H1 (cell line): ENCODE results near the gene COL20A1. TPM values are rescaled to one million over a fixed set of nuclear protein-coding genes. Genes with fewer than 3 reads are reported as not detected.

ENCODE experiments used
- CTCF ChIA-PET: fragments of 300-600 bp; sonication (Branson Sonifier 250); formaldehyde crosslinking; loops from one replicate; lab custom pipeline; 2021; ENCODE audit not compliant: partially characterized antibody; lab: Charles Lee
- POLR2A ChIA-PET: fragments of 300-600 bp; sonication (Branson Sonifier 250); formaldehyde crosslinking; loops from one replicate; lab custom pipeline; 2021; ENCODE audit warnings: inconsistent platforms; ENCODE audit not compliant: partially characterized antibody; lab: Charles Lee
- DNase-seq, 2 experiments: peaks; one replicate each; pipeline versions ENCODE4 v3.0.0 to v3.0.0-alpha.2; 2010 to 2022; ENCODE audit warnings: low spot score in 2 of 2, low read depth in 1 of 2, mixed read lengths in 1 of 2
- FAIRE-seq: peaks from 2 replicates; lab custom pipeline; 2011; peaks lifted over from hg19 to GRCh38; lab: Jason Lieb, UNC
- H2AFZ ChIP-seq: 2 replicates; pipeline ENCODE4 v1.8.1; 2012; ENCODE audit warnings: low read length, inconsistent platforms
- H2AK5ac ChIP-seq: 2 replicates; pipeline ENCODE4 v1.6.1; 2013; ENCODE audit warnings: low read depth, low read length
- H2BK120ac ChIP-seq: replicated peaks from 2 replicates; pipeline ENCODE3; 2013; ENCODE audit warnings: low read depth, low read length, inconsistent platforms
- H2BK12ac ChIP-seq: 2 replicates; pipeline ENCODE4 v1.6.1; 2013; ENCODE audit warnings: low read depth, low read length
- H2BK15ac ChIP-seq: 2 replicates; pipeline ENCODE4 v1.6.1; 2013; ENCODE audit warnings: low read length
- H2BK20ac ChIP-seq: 2 replicates; pipeline ENCODE4 v1.6.1; 2013; ENCODE audit warnings: low read length
- H2BK5ac ChIP-seq: 2 replicates; pipeline ENCODE4 v1.6.1; 2013; ENCODE audit warnings: low read depth, low read length
- H3K14ac ChIP-seq: 2 replicates; pipeline ENCODE4 v1.6.1; 2013; ENCODE audit warnings: inconsistent platforms; ENCODE audit not compliant: insufficient read length
- H3K18ac ChIP-seq: 2 replicates; pipeline ENCODE4 v1.6.1; 2013; ENCODE audit warnings: low read length; ENCODE audit errors: extremely low read depth
- H3K23ac ChIP-seq: 2 replicates; pipeline ENCODE4 v1.6.1; 2013; ENCODE audit warnings: inconsistent platforms; ENCODE audit not compliant: insufficient read length
- H3K23me2 ChIP-seq: 2 replicates; pipeline ENCODE4 v1.6.1; 2013; ENCODE audit warnings: low read depth, low read length
- H3K27ac ChIP-seq: 2 replicates; pipeline ENCODE4 v1.6.1; 2011; ENCODE audit warnings: low read depth, low read length, inconsistent platforms
- H3K27me3 ChIP-seq, 4 experiments: replicated peaks in 1 of 4; 1 replicate in 1 of 4; 2 replicates in 3 of 4; pipeline versions ENCODE4 v1.6.1 to v1.8.1; 2011 to 2013; ENCODE audit warnings: low read length in 3 of 4, mild to moderate bottlenecking in 3 of 4, inconsistent platforms in 2 of 4, mixed read lengths in 2 of 4, moderate library complexity in 1 of 4; ENCODE audit not compliant: control insufficient read depth in 3 of 4, insufficient read depth in 3 of 4; ENCODE audit errors: extremely low read depth in 1 of 4
- H3K36me3 ChIP-seq, 4 experiments: 2 replicates each; pipeline versions ENCODE4 v1.6.1 to v1.8.1; 2011 to 2013; ENCODE audit warnings: mild to moderate bottlenecking in 4 of 4, low read length in 3 of 4, moderate library complexity in 2 of 4, control low read depth in 1 of 4, inconsistent platforms in 1 of 4; ENCODE audit not compliant: insufficient read depth in 4 of 4, control insufficient read depth in 2 of 4
- H3K4ac ChIP-seq: replicated peaks from 2 replicates; pipeline ENCODE3; 2013; ENCODE audit warnings: low read length, low read depth, mixed read lengths, inconsistent platforms; ENCODE audit not compliant: insufficient read length
- H3K4me1 ChIP-seq, 4 experiments: replicated peaks in 1 of 4; 1 replicate in 1 of 4; 2 replicates in 3 of 4; pipeline versions ENCODE4 v1.6.1 to v1.8.1; 2011 to 2013; ENCODE audit warnings: low read length in 3 of 4, inconsistent platforms in 2 of 4, mixed read lengths in 1 of 4; ENCODE audit not compliant: insufficient read depth in 4 of 4, control insufficient read depth in 3 of 4
- H3K4me2 ChIP-seq, 2 experiments: 2 replicates each; pipeline versions ENCODE4 v1.6.1 to v1.8.1; 2011 to 2013; ENCODE audit warnings: low read depth in 2 of 2, low read length in 2 of 2, control low read depth in 1 of 2, inconsistent platforms in 1 of 2, mild to moderate bottlenecking in 1 of 2; ENCODE audit not compliant: insufficient read depth in 1 of 2
- H3K4me3 ChIP-seq, 4 experiments: fragments of 200-600, 300-600 bp in 1 of 4; sonication (generic), shearing (Covaris generic), sonication (Bioruptor Twin) in 1 of 4; 2 replicates each; pipeline versions ENCODE4 v1.5.1 to v1.8.1; 2011 to 2016; ENCODE audit warnings: low read length in 4 of 4, low read depth in 3 of 4, control low read depth in 2 of 4, inconsistent platforms in 2 of 4, mild to moderate bottlenecking in 2 of 4, mixed read lengths in 1 of 4, moderate library complexity in 1 of 4; ENCODE audit not compliant: insufficient read depth in 2 of 4; ENCODE audit errors: extremely low read depth in 1 of 4
- H3K56ac ChIP-seq: replicated peaks from 2 replicates; pipeline ENCODE3; 2013; ENCODE audit warnings: low read depth, mild to moderate bottlenecking, mixed read lengths, low read length, inconsistent platforms; ENCODE audit not compliant: insufficient read length
- H3K79me1 ChIP-seq: 2 replicates; pipeline ENCODE4 v1.6.1; 2013; ENCODE audit warnings: low read depth, low read length, control low read depth
- H3K79me2 ChIP-seq, 2 experiments: 2 replicates each; pipeline versions ENCODE4 v1.6.1 to v1.8.1; 2012 to 2013; ENCODE audit warnings: low read length in 2 of 2, mild to moderate bottlenecking in 2 of 2, inconsistent platforms in 1 of 2; ENCODE audit not compliant: insufficient read depth in 2 of 2, control insufficient read depth in 1 of 2
- H3K9ac ChIP-seq, 4 experiments: replicated peaks in 1 of 4; 1 replicate in 1 of 4; 2 replicates in 3 of 4; pipeline versions ENCODE4 v1.6.1 to v1.8.1; 2011 to 2013; ENCODE audit warnings: low read depth in 3 of 4, low read length in 3 of 4, control low read depth in 2 of 4, mild to moderate bottlenecking in 2 of 4, moderate library complexity in 2 of 4, inconsistent platforms in 1 of 4; ENCODE audit errors: extremely low read depth in 1 of 4
- H3K9me3 ChIP-seq, 2 experiments: 2 replicates each; pipeline versions ENCODE4 v1.6.1 to v1.8.1; 2012 to 2013; ENCODE audit warnings: mild to moderate bottlenecking in 2 of 2, moderate library complexity in 2 of 2, control low read depth in 1 of 2, inconsistent platforms in 1 of 2, low read depth in 1 of 2, low read length in 1 of 2, mixed read lengths in 1 of 2; ENCODE audit not compliant: insufficient read depth in 2 of 2
- H4K20me1 ChIP-seq, 2 experiments: replicated peaks in 1 of 2; 2 replicates each; pipeline versions ENCODE3 to v1.8.1; 2011 to 2013; ENCODE audit warnings: inconsistent platforms in 2 of 2, low read length in 2 of 2, mild to moderate bottlenecking in 1 of 2; ENCODE audit not compliant: insufficient read depth in 2 of 2, control insufficient read depth in 1 of 2
- H4K5ac ChIP-seq: 2 replicates; pipeline ENCODE4 v1.6.1; 2013; ENCODE audit warnings: low read length, low read depth, mixed read lengths, inconsistent platforms; ENCODE audit not compliant: insufficient read length
- H4K8ac ChIP-seq: 2 replicates; pipeline ENCODE4 v1.8.0; 2013; ENCODE audit warnings: mild to moderate bottlenecking, moderate library complexity, low read length, inconsistent platforms; ENCODE audit not compliant: insufficient read depth; ENCODE audit errors: extremely low read depth
- H4K91ac ChIP-seq: replicated peaks from 2 replicates; pipeline ENCODE3; 2013; ENCODE audit warnings: low read length, mixed read lengths, inconsistent platforms; ENCODE audit not compliant: insufficient read length
- BACH1 ChIP-seq: IDR thresholded peaks from 2 replicates; pipeline ENCODE4 v1.6.1; 2012; ENCODE audit warnings: low read length, improper control_type of control experiment
- CBX5 ChIP-seq: fragments of 300-800, 300-1000 bp; sonication (generic); IDR thresholded peaks from 2 replicates; pipeline ENCODE4 v1.7.1; 2016; ENCODE audit warnings: antibody characterized with exemption, low read length, low read depth
- CBX8 ChIP-seq: fragments of 300-800, 300-1000 bp; sonication (generic); IDR thresholded peaks from 2 replicates; pipeline ENCODE4 v1.7.1; 2016; ENCODE audit warnings: low read depth, low read length, borderline replicate concordance
- EP300 ChIP-seq, 2 experiments: IDR thresholded peaks; 1 replicate in 1 of 2; 2 replicates in 1 of 2; pipeline ENCODE4 v1.6.1; 2011 to 2012; ENCODE audit warnings: low read depth in 2 of 2, low read length in 2 of 2, mild to moderate bottlenecking in 2 of 2, borderline replicate concordance in 1 of 2, inconsistent platforms in 1 of 2, moderate library complexity in 1 of 2
- JUN ChIP-seq: IDR thresholded peaks from 2 replicates; pipeline ENCODE4 v1.6.1; 2011; ENCODE audit warnings: low read depth, mild to moderate bottlenecking, improper control_type of control experiment, low read length
- KDM4A ChIP-seq: IDR thresholded peaks from one replicate; pipeline ENCODE4 v1.7.1; 2012; ENCODE audit warnings: low read depth, mild to moderate bottlenecking, moderate library complexity, low read length, inconsistent platforms; ENCODE audit not compliant: severe bottlenecking
- POU5F1 ChIP-seq: IDR thresholded peaks from 2 replicates; pipeline ENCODE4 v1.6.1; 2011; ENCODE audit warnings: low read depth, mild to moderate bottlenecking, low read length, moderate library complexity
- RFX5 ChIP-seq: IDR thresholded peaks from 2 replicates; pipeline ENCODE4 v1.6.1; 2011; ENCODE audit warnings: low read depth, low read length, improper control_type of control experiment, borderline replicate concordance
- SP1 ChIP-seq: IDR thresholded peaks from 2 replicates; pipeline ENCODE4 v1.6.1; 2011; ENCODE audit warnings: low read depth, low read length
- SRF ChIP-seq: IDR thresholded peaks from 2 replicates; pipeline ENCODE4 v1.6.1; 2011; ENCODE audit warnings: mild to moderate bottlenecking, low read depth, low read length, moderate library complexity
- TAF1 ChIP-seq: IDR thresholded peaks from 2 replicates; pipeline ENCODE4 v1.6.1; 2011; ENCODE audit warnings: mild to moderate bottlenecking, low read depth, low read length
- TBP ChIP-seq: IDR thresholded peaks from 2 replicates; pipeline ENCODE4 v1.6.1; 2011; ENCODE audit warnings: low read depth, low read length, improper control_type of control experiment
- WGBS, 2 experiments: shearing (Covaris generic) in 1 of 2; methylation state at CpG; one replicate each; pipeline versions ENCODE4 v1.1.6 to v1.1.7; 2013 to 2015; ENCODE audit warnings: low lambda C conversion rate in 2 of 2, mixed read lengths in 2 of 2, inconsistent platforms in 1 of 2, low coverage in 1 of 2, missing lambda C conversion rate in 1 of 2; ENCODE audit not compliant: insufficient replicate concordance in 2 of 2, insufficient coverage in 1 of 2, insufficient read length in 1 of 2; ENCODE audit errors: extremely low coverage in 1 of 2, missing lambda C conversion rate in 1 of 2; 5-methylcytosine and 5-hydroxymethylcytosine counted together
- polyA plus RNA-seq, 7 experiments: library from polyadenylated mRNA; depleted of rRNA in 3 of 7; stranded (reverse) in 5 of 7; unstranded in 2 of 7; fragments of >200 nt in 5 of 7; fragments of 200-250 nt in 2 of 7; gene quantifications; 1 replicate in 5 of 7; 2 replicates in 1 of 7; 4 replicates in 1 of 7; pipeline versions ENCODE4 v1.2.1 to v1.2.3, GENCODE V29; 2011 to 2013; ENCODE audit warnings: missing spikeins in 2 of 7, mixed read lengths in 2 of 7
- total RNA-seq: library from RNA; stranded (reverse); fragmentation: NEBNext Ultra II Directional; extraction: Animal tissue kit (Norgen Biotek cat#: 25700); gene quantifications from 2 replicates; pipeline ENCODE4 v1.2.1, GENCODE V29; 2021
- TF ChIP-seq, protein P1 (sequence below): IDR thresholded peaks from 2 replicates; pipeline ENCODE4 v1.6.1; 2012; ENCODE audit warnings: inconsistent platforms

The COL20A1 gene
- total and polyA plus RNA-seq, 2 of the 8 experiments (the other 6 are each of a cell fraction or from before 2014, with no cell fraction given) = 0.19 to 0.21 TPM

DNA sequence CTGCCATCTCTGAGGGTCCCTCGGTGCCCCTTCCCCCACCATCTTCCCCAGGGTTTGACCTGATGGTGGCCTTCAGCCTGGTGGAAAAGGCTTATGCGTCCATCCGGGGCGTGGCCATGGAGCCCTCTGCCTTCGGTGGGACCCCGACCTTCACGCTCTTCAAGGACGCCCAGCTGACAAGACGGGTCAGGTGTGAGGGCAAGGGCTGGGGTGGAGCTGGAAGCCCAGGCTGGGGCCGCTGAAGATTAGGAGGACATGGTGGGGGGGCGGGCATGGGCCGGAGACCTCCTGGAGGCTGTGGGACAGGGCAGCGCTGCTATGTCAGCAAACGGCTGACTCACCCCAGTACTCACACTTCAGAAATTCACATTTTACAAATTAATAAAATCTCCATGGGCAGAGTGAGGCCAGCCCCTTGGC, 23.5 kb downstream of the COL20A1 start:
- Histone ChIP-seq H3K18ac (no peak overlapping the region), H4K20me1 (no peaks in the 10 kb centered on the region), H4K5ac (no peak overlapping the region), H2BK12ac (no peak overlapping the region), H4K91ac (no peak overlapping the region), H3K4me3 (no peak overlapping the region), H2BK15ac (no peak overlapping the region), H3K56ac (no peak overlapping the region), H3K79me1 (no peaks in the 10 kb centered on the region), H3K36me3 (no peaks in the 10 kb centered on the region), H3K27ac (no peak overlapping the region), H2BK5ac (no peak overlapping the region), H2BK20ac (no peak overlapping the region), H3K79me2 (no peaks in the 10 kb centered on the region), H3K4me2 (no peak overlapping the region), H4K8ac (no peak overlapping the region), H3K9me3 (no peaks in the 10 kb centered on the region), H3K14ac (no peak overlapping the region), H2AFZ (no peak overlapping the region), H3K9ac (no peak overlapping the region), H3K23me2 (no peaks in the 10 kb centered on the region), H2BK120ac (no peak overlapping the region), H3K4me1 (no peaks in the 10 kb centered on the region), H2AK5ac (no peak overlapping the region), H3K27me3 (no peaks in the 10 kb centered on the region), H3K23ac (no peak overlapping the region), H3K4ac (no peak overlapping the region)
- POLR2A ChIA-PET = interaction anchor here (0.7 kb wide), 1 partner anchor 608 kb away, joined by 3 read pairs; no protein-coding TSS in a partner anchor
- CTCF ChIA-PET = interaction anchor here (0.8 to 6.6 kb wide), 7 partner anchors 7 to 93 kb away, joined by 3 to 45 read pairs (median 3); no protein-coding TSS in a partner anchor
- no peak for FAIRE-seq
- DNase-seq = no peak
- 82% methylated on average over 14 of the region's 14 CpGs; no CpG with 5 or more reads in 1 of the 2 experiments for WGBS, 2 experiments
- TF ChIP-seq, protein P1, sequence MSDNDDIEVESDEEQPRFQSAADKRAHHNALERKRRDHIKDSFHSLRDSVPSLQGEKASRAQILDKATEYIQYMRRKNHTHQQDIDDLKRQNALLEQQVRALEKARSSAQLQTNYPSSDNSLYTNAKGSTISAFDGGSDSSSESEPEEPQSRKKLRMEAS = no peak
- TF ChIP-seq KDM4A = no peak
- no peak for TF ChIP-seq POU5F1
- no peak for TF ChIP-seq EP300 (IDR thresholded peaks at IDR 0.05; ENCODE audit: borderline replicate concordance in 1 of 2, low read depth in 2 of 2, low read length in 2 of 2)
- TF ChIP-seq SP1 = no peak
- TF ChIP-seq JUN = no peak
- TF ChIP-seq RFX5 = no peak
- TF ChIP-seq BACH1 = no peak
- no peak for TF ChIP-seq CBX8
- no peak for TF ChIP-seq SRF
- TF ChIP-seq TBP = no peak
- no peak for TF ChIP-seq CBX5
- TF ChIP-seq TAF1 = no peak
